HG03469 (cell line): ENCODE results near the gene L3MBTL1.

Experiments
- ATAC-seq: cut with Tn5 transposase; IDR thresholded peaks from one replicate; pipeline ENCODE4 v1.9.1; 2021; ENCODE audit warnings: mild to moderate bottlenecking, moderate library complexity, moderate number of reproducible peaks; ENCODE audit not compliant: unreplicated experiment

The L3MBTL1 gene

DNA sequence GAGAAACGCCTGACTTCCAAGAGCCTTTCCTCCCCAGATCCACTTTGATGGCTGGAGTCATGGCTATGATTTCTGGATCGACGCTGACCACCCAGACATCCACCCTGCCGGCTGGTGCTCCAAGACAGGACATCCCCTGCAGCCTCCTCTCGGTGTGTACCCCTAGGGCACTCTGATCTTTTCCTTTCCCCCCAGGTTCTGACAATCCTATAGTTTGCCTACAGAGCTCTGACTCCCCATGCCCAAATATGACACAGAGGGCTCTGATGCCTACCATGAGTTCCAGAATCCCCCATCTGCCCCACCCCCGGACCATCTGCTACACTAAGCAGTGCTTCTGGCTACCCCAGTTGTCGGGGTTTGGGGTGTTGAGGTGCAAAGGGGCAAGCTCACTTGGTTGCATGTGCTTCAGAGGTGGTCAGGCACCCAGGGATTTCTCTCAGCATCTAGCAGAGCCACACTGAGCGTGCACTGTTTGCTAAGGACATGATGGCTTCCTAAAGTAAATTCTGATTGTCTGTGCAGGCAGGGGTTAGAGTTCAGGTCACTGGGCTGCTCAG lies 27.4 kb downstream of the L3MBTL1 start:
- ATAC-seq = no peak

- ATAC-seq = no peak
These were observed 28.0 kb downstream of the L3MBTL1 start for GRCh38 chr20:43535370-43536004.

GRCh38 chr20:43536041-43536816 lies 28.7 kb downstream of the L3MBTL1 start:
- no peak for ATAC-seq

DNA sequence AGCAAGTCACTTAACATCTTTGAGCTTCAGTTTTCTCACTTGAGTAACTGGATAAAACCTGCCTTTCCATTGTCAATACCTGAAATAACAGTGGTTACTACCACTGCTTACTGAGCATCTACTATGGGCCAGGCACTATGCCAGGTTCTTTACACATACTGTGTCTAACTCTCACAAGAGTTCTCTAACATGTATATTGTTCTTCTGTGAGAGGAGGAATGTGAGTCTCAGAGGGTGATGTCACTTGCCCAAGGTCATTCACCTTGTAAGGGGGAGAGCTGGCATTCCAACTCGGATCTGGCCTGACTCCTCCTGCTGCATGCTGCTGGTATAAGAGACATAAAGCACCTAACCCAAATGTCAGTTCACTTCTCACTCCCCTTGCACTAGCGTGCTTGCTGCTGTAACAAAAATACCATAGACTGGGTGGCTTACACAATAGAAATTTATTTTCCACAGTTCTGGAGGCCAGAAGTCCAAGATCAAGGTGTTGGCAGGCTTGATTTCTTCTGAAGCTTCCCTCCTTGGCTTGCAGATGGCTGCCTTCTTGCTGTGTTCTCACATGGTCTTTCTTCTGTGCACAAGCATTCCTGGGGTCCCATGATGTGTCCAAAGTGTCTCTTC lies 29.4 kb downstream of the L3MBTL1 start:
- no peak for ATAC-seq

- no peak for ATAC-seq
These were observed 30.7 kb downstream of the L3MBTL1 start for GRCh38 chr20:43537921-43538877.

DNA sequence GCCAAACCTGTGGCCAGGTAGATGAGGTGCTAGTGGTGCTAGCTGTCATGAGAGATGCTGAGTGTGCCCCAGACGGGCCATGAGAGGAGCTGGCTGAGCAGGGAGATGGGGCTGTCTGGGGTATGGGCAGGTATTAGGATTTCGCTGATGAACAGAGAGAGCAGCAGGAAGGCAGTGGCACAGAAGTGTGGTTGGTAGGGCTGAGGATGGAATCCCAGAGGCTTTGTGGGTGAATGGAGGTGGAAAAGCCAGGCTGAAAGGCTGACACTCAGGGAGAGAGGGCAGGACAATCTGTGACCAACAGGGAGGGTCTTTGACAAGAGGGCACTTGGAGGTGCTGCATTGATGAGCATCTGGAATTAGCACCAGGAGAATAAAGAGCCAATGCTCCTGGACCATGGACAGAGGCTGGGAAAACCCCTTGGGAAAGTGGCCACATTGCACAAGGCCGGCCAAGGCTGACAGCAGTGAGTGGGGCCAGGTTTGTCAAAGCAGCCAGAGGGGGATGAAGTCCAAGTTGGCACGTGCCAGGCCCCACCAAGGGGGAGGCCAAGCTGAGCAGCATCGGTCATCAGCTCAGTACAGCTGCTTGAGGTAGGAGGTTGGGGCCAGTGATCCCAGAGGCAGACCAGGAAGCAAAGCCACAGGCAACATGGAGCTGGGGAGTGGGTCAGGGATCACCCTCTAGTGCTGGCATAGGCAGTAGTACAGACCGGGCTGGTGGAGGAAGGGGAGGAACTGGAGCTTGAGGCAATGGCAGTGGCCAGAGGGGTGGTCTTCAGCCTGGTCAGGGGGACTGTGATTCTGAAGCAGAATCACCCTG lies 31.6 kb downstream of the L3MBTL1 start:
- ATAC-seq = no peak

- no peak for ATAC-seq
These were observed 32.6 kb downstream of the L3MBTL1 start for GRCh38 chr20:43539975-43540672.

DNA sequence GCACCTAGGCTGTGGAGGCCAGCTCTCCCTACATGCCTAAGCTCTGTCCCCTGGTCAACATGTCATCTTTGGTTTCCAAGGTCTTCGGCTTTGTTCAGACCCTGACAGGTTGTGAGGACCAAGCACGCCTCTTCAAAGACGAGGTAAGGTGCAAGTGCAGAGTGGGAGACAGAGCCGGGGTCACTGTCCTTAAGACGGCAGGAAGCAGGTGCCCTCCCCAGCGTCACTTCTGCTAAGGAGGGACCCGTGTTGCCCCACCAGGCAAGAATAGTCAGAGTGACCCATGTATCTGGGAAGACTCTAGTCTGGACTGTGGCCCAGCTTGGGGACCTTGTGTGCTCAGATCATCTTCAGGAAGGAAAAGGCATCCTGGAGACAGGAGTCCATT lies 33.2 kb downstream of the L3MBTL1 start:
- no peak for ATAC-seq

- ATAC-seq = no peak
These were observed 33.7 kb downstream of the L3MBTL1 start for GRCh38 chr20:43541214-43541613.

GRCh38 chr20:43542161-43542560 lies 34.7 kb downstream of the L3MBTL1 start:
- no peak for ATAC-seq

- no peak for ATAC-seq
These were observed 35.2 kb downstream of the L3MBTL1 start for GRCh38 chr20:43542674-43543073.

- no peak for ATAC-seq
These were observed 35.6 kb downstream of the L3MBTL1 start for GRCh38 chr20:43543138-43543537.

- ATAC-seq = no peak
These were observed 37.0 kb downstream of the L3MBTL1 start for GRCh38 chr20:43544501-43544900.

DNA sequence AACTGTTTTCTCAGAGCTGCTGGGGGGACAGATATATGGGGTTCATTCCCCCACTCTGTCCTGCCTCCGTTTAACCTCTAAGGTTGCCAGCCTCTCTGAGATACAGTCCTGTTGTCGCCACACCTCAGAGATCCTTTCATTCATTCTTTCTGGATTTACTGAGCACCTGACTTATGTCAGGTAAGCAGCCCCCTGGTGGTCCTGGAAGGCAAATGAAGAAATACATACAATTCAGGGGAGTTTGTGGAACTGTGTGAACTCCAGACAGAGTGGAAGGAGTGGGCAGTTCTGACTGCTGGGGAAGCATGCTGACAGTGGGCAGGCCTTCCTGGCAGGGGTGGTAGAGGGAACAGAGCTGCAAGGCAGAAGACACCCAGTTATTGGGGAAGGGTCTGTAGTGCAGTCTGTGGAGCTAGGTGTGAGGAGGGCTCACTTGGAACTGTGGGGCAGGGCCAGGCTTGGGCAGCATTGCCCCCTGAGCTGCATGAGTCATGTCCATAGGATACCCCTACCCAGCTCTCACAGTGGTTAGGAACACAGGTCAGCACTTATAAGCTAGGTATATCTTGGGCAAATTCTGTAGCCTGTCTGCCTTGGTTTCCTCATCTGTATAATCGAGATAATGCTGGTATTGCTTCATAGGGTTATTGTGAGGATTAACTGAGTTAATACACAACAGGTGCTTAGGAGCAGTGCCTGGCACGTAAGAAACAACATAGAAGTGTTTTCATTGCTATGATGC lies 38.5 kb downstream of the L3MBTL1 start:
- no peak for ATAC-seq

DNA sequence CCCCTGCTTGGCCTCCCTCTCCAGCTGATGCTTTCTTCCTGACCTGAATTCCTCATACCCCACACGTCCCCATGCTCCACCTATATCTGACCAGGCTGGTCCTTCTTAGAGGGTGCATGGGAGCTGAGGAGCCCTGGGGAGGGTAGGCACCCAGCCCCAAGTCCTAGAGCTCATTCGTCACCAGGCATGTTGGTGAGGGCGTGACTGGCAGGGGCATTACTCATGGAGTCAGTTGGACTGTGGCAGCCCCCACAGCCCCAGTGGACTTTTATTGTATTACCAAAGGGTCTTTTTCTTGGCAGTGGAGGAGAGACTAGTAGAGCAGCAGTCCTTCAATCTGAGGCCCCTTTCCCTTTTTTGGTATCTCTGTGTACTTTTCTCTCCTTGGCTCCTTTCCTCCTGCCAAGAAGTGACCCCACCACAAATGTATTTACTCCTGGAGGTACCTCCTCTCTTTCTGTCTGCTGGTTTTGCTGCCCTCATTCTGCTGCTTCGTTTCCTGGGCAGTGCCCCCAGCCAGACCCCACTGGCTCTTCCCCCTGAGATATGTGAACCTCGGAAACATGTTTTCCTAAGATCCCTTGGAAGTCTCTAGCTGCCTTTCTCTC lies 40.9 kb downstream of the L3MBTL1 start:
- no peak for ATAC-seq

DNA sequence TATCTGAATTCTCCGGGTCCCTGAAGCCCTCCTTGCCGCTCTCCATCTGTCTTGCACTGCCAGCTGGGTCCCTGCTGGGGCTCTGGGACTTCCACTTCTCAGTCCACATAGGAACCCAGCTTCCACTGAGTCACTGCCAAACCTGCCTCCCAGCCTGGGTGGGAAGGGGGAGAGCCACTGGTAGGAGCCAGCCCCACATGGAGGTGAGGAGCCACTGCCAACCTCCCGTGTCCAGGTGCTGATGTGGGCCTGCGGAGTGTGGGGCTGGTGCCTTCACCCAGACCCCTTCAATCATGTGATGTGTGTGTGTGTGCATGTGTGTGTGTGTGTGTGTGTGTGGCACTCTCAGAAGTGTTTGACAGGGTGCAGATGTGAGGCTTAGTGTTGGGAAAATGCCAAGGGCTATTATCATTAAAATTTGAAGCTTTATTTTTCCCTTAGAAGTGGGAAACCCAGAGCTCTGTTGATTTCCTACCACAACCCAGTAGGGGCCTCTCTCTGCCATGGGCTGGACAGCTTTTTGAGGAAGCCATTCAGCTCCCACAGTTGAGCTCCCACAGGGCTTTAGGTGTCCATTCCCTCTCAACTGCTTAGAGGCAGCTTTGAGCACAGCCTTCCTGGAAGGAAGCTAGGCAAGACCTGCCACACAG lies 42.0 kb downstream of the L3MBTL1 start:
- no peak for ATAC-seq

DNA sequence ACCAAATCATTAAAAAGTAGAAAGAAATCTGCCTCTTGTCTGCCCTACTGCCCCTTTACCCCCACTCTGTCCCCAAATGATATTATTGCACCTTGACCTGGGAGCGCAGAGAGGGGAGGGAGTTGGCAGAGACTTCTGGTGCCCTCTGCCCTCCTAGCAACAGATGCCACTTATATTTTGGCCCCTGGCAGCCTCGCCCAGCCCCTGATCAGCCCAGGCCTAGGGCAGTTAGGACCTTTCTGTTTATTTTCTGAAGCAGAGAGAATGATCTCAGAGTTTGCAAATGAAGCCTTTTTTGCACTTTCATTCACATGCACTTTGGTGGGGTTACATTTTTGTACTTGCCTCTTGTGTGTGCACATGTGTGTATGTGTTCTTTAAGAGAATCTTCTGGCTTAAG lies 43.0 kb downstream of the L3MBTL1 start:
- no peak for ATAC-seq

DNA sequence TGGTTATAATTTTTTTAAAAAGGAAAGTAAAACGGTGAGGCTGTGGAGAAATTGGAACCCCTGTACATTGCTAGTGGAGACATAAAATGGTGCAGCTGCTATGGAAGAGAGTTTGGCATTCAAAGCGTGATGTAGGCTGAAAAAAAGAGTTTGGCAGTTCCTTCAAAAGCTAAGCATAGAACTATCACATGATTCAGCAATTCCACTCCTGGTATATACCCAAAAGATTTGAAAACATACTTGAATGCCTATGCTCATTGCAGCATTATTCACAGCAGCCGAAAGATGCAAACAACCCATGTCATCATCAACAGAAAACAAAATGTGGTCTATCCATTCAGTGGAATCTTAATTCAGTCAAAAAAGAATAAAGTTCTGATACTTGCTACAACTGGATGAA lies 46.9 kb downstream of the L3MBTL1 start:
- no peak for ATAC-seq
